LNCaP clone FGC (cell line): ENCODE measurements around the gene INMT.
"Not testable (repeated sequence)": the region's sequence is repeated elsewhere in the genome, so short reads cannot be mapped to it uniquely, and the experiment has no call there.

Source experiments
- DNase-seq: peaks from one replicate; pipeline ENCODE4 v3.0.0-alpha.2; 2011; ENCODE audit warnings: low read depth
- H3K4me3 ChIP-seq: 2 replicates; pipeline ENCODE4 v1.5.1; 2011; ENCODE audit warnings: mild to moderate bottlenecking, low read depth, low read length, control low read depth
- CTCF ChIP-seq: IDR thresholded peaks from 2 replicates; pipeline ENCODE4 v1.5.1; 2012; ENCODE audit warnings: mild to moderate bottlenecking; ENCODE audit not compliant: control insufficient read depth, insufficient read depth; ENCODE audit errors: extremely low read depth

INMT gene

DNA sequence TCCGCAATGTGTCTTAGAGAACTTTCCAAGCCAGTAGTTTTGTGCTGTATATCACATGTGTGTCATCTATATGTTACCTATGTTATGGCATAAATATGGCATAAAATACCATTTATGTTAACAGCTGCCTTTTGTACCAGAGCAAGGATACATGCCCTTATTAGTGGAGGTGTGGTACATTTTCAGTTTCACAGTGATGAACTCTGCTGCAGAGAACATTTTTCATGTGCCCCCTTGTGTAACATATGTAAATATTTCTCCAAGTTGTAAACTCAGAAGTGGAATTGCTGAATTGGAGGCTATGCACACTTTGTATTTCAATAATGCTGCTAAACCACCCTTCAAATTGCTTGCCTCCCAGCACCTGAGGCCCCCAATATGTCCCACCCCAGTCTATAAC is 37.8 kb upstream of the INMT start:
- DNase-seq, result no peak
- no peak for TF ChIP-seq CTCF
- no peak overlapping the region for H3K4me3 ChIP-seq

- no peak overlapping the region for H3K4me3 ChIP-seq
- no peak for DNase-seq
- no peak for TF ChIP-seq CTCF
Observed at GRCh38 chr7:30717181-30717580, 34.8 kb upstream of the INMT start.

DNA sequence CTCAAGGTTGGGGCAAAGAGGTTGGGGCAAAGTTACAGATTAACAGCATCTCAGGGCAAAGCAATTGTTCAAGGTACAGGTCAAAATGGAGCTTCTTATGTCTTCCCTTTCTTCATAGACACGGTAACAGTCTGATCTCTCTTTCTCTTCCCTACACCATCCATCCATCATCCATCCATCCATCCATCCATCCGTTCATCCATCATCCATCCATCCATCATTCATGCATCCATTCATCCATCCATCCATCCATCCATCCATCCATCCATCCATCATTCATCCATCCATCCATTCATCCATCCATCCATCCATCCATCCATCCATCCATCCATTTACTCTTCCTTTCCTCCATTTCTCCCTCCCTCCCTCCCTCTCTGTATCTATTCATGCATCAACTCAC is 32.5 kb upstream of the INMT start:
- not testable (repeated sequence) for DNase-seq, H3K4me3 ChIP-seq

DNA sequence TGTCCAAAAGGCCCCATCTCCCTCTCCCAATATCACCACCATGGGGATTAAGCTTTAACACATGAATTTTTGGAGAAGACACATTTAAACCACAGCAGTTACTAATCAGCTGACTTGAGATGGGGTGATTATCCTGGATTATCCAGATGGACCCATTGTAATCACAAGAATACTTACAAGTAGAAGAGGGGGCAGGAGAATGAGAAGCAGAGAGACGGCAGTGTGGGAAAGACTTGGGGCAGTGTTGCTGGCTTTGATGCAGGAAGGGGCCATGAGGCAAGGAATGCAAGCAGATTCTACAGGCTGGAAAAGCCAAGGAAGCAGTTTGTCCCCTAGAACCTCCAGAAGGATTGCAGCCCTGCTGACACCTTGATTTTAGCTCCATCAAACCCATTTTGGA is 30.7 kb upstream of the INMT start:
- no peak overlapping the region for H3K4me3 ChIP-seq
- no peak for DNase-seq
- TF ChIP-seq CTCF, result no peak

DNA sequence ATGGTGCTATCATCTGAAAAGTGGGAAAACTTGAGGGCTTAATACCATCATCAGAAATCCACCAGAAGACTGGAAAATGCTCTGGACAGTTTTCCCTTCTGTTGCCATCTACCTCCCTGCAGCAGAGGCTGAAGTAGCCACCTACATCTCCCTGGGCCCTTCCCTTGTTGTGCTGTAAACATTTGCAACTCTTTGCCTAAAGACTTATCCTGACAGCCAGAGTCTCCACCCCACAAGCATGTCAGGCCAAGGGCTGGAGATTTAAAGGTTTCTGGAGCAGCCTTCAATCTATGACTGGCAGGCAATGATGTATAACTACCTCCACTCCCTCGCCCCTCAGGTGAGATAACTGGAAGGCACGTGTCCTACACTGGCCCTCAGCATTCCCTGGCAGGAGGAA is 29.7 kb upstream of the INMT start:
- DNase-seq, result no peak
- H3K4me3 ChIP-seq, result no peak overlapping the region
- TF ChIP-seq CTCF, result no peak

DNA sequence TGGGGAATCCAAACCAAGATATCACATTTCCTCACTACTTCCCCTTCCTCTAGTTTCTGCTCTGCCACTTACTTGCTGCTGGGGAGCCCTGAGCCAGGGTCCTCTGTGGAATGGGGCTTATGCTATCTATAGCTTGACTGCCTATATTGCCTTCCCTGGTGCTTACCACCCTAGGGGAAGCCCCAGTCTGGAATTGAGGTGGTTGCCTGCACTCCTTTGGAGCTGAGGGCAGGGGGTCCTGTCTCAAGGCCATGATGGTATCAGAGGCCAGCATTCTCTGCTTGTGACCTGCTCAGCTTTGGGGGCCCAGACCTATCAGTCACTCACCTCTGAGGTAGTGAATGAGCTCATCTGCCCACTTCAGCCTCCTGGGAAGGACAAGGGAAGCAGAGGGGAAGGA is 29.3 kb upstream of the INMT start:
- no peak for TF ChIP-seq CTCF
- no peak overlapping the region for H3K4me3 ChIP-seq
- no peak for DNase-seq

GRCh38 chr7:30723776-30724175 is 28.2 kb upstream of the INMT start:
- DNase-seq, result no peak
- no peak for TF ChIP-seq CTCF
- H3K4me3 ChIP-seq, result no peak overlapping the region

- TF ChIP-seq CTCF, result no peak
- no peak overlapping the region for H3K4me3 ChIP-seq
Observed at GRCh38 chr7:30726296-30727006, 25.5 kb upstream of the INMT start.

More at GRCh38 chr7:30726296-30727006, 25.5 kb upstream of the INMT start:
- no peak for DNase-seq
